ENCODE results near the gene NECTIN1.

The NECTIN1 gene

GRCh38 chr11:119706887-119707286, 22.1 kb downstream of the NECTIN1 start:
- Histone ChIP-seq H3K27me3 (replicated peaks) (no peaks in the 10 kb centered on the region), H3K36me3 (replicated peaks) (no peaks in the 10 kb centered on the region), H3K4me3 (ENCODE audit: low read depth, low read length) (no peak overlapping the region), H3K27ac (no peak overlapping the region)
- in situ Hi-C loops (cut with HindIII; ENCODE audit: low pct_ligation_motif_present, low sequenced_read_pairs), result no loop called here
- no peak for DNase-seq
- TF ChIP-seq CTCF (IDR thresholded peaks at IDR 0.05; ENCODE audit: low read depth, low read length, missing control alignments), result peak; percentile 51

GRCh38 chr11:119706029-119706428, 23.0 kb downstream of the NECTIN1 start:
- H3K27me3 ChIP-seq (replicated peaks), result no peaks in the 10 kb centered on the region
- no peak for DNase-seq
- no peak for TF ChIP-seq CTCF (IDR thresholded peaks at IDR 0.05; ENCODE audit: low read depth, low read length, missing control alignments)
- H3K27ac ChIP-seq, result no peak overlapping the region
- H3K4me3 ChIP-seq (ENCODE audit: low read depth, low read length), result no peak overlapping the region
- H3K36me3 ChIP-seq (replicated peaks), result no peaks in the 10 kb centered on the region
- in situ Hi-C loops (cut with HindIII; ENCODE audit: low pct_ligation_motif_present, low sequenced_read_pairs), result no loop called here

- no peak for DNase-seq
- TF ChIP-seq CTCF (IDR thresholded peaks at IDR 0.05; ENCODE audit: low read depth, low read length, missing control alignments), result no peak
- in situ Hi-C loops (cut with HindIII; ENCODE audit: low pct_ligation_motif_present, low sequenced_read_pairs), result no loop called here
- Histone ChIP-seq H3K27ac (no peak overlapping the region), H3K36me3 (replicated peaks) (no peaks in the 10 kb centered on the region), H3K4me3 (ENCODE audit: low read depth, low read length) (no peak overlapping the region), H3K27me3 (replicated peaks) (no peaks in the 10 kb centered on the region)
These were observed 23.6 kb downstream of the NECTIN1 start for GRCh38 chr11:119705362-119705761.

- in situ Hi-C loops (cut with HindIII; ENCODE audit: low pct_ligation_motif_present, low sequenced_read_pairs), result no loop called here
- Histone ChIP-seq H3K36me3 (replicated peaks) (no peaks in the 10 kb centered on the region), H3K27ac (no peak overlapping the region), H3K4me3 (ENCODE audit: low read depth, low read length) (no peak overlapping the region), H3K27me3 (replicated peaks) (no peaks in the 10 kb centered on the region)
- TF ChIP-seq CTCF (IDR thresholded peaks at IDR 0.05; ENCODE audit: low read depth, low read length, missing control alignments), result no peak
- no peak for DNase-seq
These were observed 24.2 kb downstream of the NECTIN1 start for GRCh38 chr11:119704849-119705248.

GRCh38 chr11:119701591-119702549, 27.1 kb downstream of the NECTIN1 start:
- Histone ChIP-seq H3K4me3 (ENCODE audit: low read depth, low read length) (no peak overlapping the region), H3K27ac (no peak overlapping the region), H3K36me3 (replicated peaks) (no peaks in the 10 kb centered on the region), H3K27me3 (replicated peaks) (no peaks in the 10 kb centered on the region)
- in situ Hi-C loops (cut with HindIII; ENCODE audit: low pct_ligation_motif_present, low sequenced_read_pairs), result no loop called here
- TF ChIP-seq CTCF (IDR thresholded peaks at IDR 0.05; ENCODE audit: low read depth, low read length, missing control alignments), result no peak
- DNase-seq, result peak; percentile 10

Data from brain microvascular endothelial cell (primary cell).